HUES6 (cell line): ENCODE data around the gene MRPL21.

Source experiments
- H3K27ac ChIP-seq: 2 replicates; pipeline ENCODE4 v1.7.0; 2013; ENCODE audit warnings: low read depth, mild to moderate bottlenecking, low read length, inconsistent platforms
- H3K27me3 ChIP-seq: 2 replicates; pipeline ENCODE4 v1.6.1; 2013; ENCODE audit warnings: low read length; ENCODE audit not compliant: control insufficient read depth, insufficient read depth
- H3K36me3 ChIP-seq: 2 replicates; pipeline ENCODE4 v1.6.1; 2013; ENCODE audit warnings: low read length; ENCODE audit not compliant: control insufficient read depth, insufficient read depth
- H3K4me1 ChIP-seq: 2 replicates; pipeline ENCODE4 v1.6.1; 2013; ENCODE audit warnings: low read length; ENCODE audit not compliant: control insufficient read depth, insufficient read depth
- H3K4me3 ChIP-seq: 2 replicates; pipeline ENCODE4 v1.5.1; 2013; ENCODE audit warnings: low read depth, low read length
- H3K9ac ChIP-seq: one replicate; pipeline ENCODE4 v1.6.1; 2013; ENCODE audit warnings: mild to moderate bottlenecking, low read length
- H3K9me3 ChIP-seq: 2 replicates; pipeline ENCODE4 v1.6.1; 2013; ENCODE audit warnings: low read depth, low read length; ENCODE audit not compliant: control insufficient read depth, insufficient read depth

The MRPL21 gene

GRCh38 chr11:68882391-68882790, 21.2 kb downstream of the MRPL21 start:
- Histone ChIP-seq H3K4me3 (no peak overlapping the region), H3K27me3 (no peaks in the 10 kb centered on the region), H3K9me3 (no peaks in the 10 kb centered on the region), H3K27ac (no peak overlapping the region), H3K4me1 (no peaks in the 10 kb centered on the region), H3K36me3 (peaks cover 5% of the 10 kb centered on the region; the same call in 1 of the 2 replicates), H3K9ac (no peak overlapping the region)

GRCh38 chr11:68881320-68881719, 22.3 kb downstream of the MRPL21 start:
- H3K27me3 ChIP-seq = no peaks in the 10 kb centered on the region

GRCh38 chr11:68880851-68881250, 22.8 kb downstream of the MRPL21 start:
- no peaks in the 10 kb centered on the region for H3K9me3 ChIP-seq
- H3K4me1 ChIP-seq = no peaks in the 10 kb centered on the region
- no peaks in the 10 kb centered on the region for H3K27me3 ChIP-seq
- H3K36me3 ChIP-seq = peaks cover 5% of the 10 kb centered on the region; the same call in 1 of the 2 replicates
- H3K9ac ChIP-seq = no peak overlapping the region
- H3K27ac ChIP-seq = no peak overlapping the region
- H3K4me3 ChIP-seq = no peak overlapping the region

More at GRCh38 chr11:68881320-68881719, 22.3 kb downstream of the MRPL21 start:
- no peak overlapping the region for H3K4me3 ChIP-seq
- H3K4me1 ChIP-seq = no peaks in the 10 kb centered on the region
- H3K27ac ChIP-seq = no peak overlapping the region
- H3K9ac ChIP-seq = no peak overlapping the region
- no peaks in the 10 kb centered on the region for H3K9me3 ChIP-seq
- peaks cover 5% of the 10 kb centered on the region; the same call in 1 of the 2 replicates for H3K36me3 ChIP-seq

- Histone ChIP-seq H3K36me3 (peaks cover 5% of the 10 kb centered on the region; the same call in 1 of the 2 replicates), H3K27ac (no peak overlapping the region), H3K27me3 (no peaks in the 10 kb centered on the region), H3K9ac (no peak overlapping the region), H3K4me3 (no peak overlapping the region), H3K4me1 (no peaks in the 10 kb centered on the region), H3K9me3 (no peaks in the 10 kb centered on the region)
Observed at GRCh38 chr11:68878022-68878421, 25.6 kb downstream of the MRPL21 start.

GRCh38 chr11:68872216-68873003, 31.2 kb downstream of the MRPL21 start:
- Histone ChIP-seq H3K4me3 (no peak overlapping the region), H3K9me3 (no peaks in the 10 kb centered on the region), H3K9ac (no peak overlapping the region), H3K4me1 (peaks cover 28% of the 10 kb centered on the region), H3K36me3 (no peaks in the 10 kb centered on the region), H3K27me3 (no peaks in the 10 kb centered on the region), H3K27ac (no peak overlapping the region)

- no peaks in the 10 kb centered on the region for H3K9me3 ChIP-seq
- peak overlapping the region; percentile 31 for H3K9ac ChIP-seq
- no peaks in the 10 kb centered on the region for H3K27me3 ChIP-seq
- peaks cover 31% of the 10 kb centered on the region for H3K4me1 ChIP-seq
- H3K27ac ChIP-seq = no peak overlapping the region
- peak overlapping the region; percentile 32; the same call in 1 of the 2 replicates for H3K4me3 ChIP-seq
- no peaks in the 10 kb centered on the region for H3K36me3 ChIP-seq
Observed at GRCh38 chr11:68870470-68870869, 33.2 kb downstream of the MRPL21 start.

- peaks cover 11% of the 10 kb centered on the region for H3K9me3 ChIP-seq
- H3K36me3 ChIP-seq = no peaks in the 10 kb centered on the region
- no peak overlapping the region for H3K9ac ChIP-seq
- no peak overlapping the region for H3K4me3 ChIP-seq
- no peak overlapping the region for H3K27ac ChIP-seq
- no peaks in the 10 kb centered on the region for H3K27me3 ChIP-seq
- H3K4me1 ChIP-seq = peaks cover 31% of the 10 kb centered on the region
Observed at GRCh38 chr11:68868221-68868835, 35.3 kb downstream of the MRPL21 start.

- Histone ChIP-seq H3K27ac (no peak overlapping the region), H3K9ac (no peak overlapping the region), H3K36me3 (no peaks in the 10 kb centered on the region), H3K27me3 (no peaks in the 10 kb centered on the region), H3K4me1 (peaks cover 31% of the 10 kb centered on the region), H3K9me3 (peaks cover 17% of the 10 kb centered on the region), H3K4me3 (no peak overlapping the region)
Observed at GRCh38 chr11:68867066-68867465, 36.6 kb downstream of the MRPL21 start.

GRCh38 chr11:68865241-68865640, 38.4 kb downstream of the MRPL21 start:
- Histone ChIP-seq H3K27me3 (no peaks in the 10 kb centered on the region), H3K36me3 (no peaks in the 10 kb centered on the region), H3K27ac (no peak overlapping the region), H3K4me3 (no peak overlapping the region), H3K9me3 (peaks cover 17% of the 10 kb centered on the region), H3K9ac (no peak overlapping the region), H3K4me1 (peaks cover 24% of the 10 kb centered on the region)

- peaks cover 11% of the 10 kb centered on the region for H3K4me1 ChIP-seq
- no peaks in the 10 kb centered on the region for H3K36me3 ChIP-seq
- no peak overlapping the region for H3K4me3 ChIP-seq
- no peaks in the 10 kb centered on the region for H3K27me3 ChIP-seq
- no peak overlapping the region for H3K9ac ChIP-seq
- no peak overlapping the region for H3K27ac ChIP-seq
- peaks cover 22% of the 10 kb centered on the region for H3K9me3 ChIP-seq
Observed at GRCh38 chr11:68863553-68864265, 39.9 kb downstream of the MRPL21 start.

GRCh38 chr11:68862421-68862820, 41.2 kb downstream of the MRPL21 start:
- H3K27me3 ChIP-seq = no peaks in the 10 kb centered on the region
- H3K9ac ChIP-seq = no peak overlapping the region
- peaks cover 22% of the 10 kb centered on the region for H3K9me3 ChIP-seq
- no peak overlapping the region for H3K4me3 ChIP-seq
- H3K27ac ChIP-seq = no peak overlapping the region
- H3K36me3 ChIP-seq = no peaks in the 10 kb centered on the region
- peaks cover 3% of the 10 kb centered on the region; the same call in 1 of the 2 replicates for H3K4me1 ChIP-seq
